GM19468 (cell line): ENCODE data around the gene RSAD1.

Experiments
- ATAC-seq: cut with Tn5 transposase; IDR thresholded peaks from one replicate; pipeline ENCODE4 v1.9.1; 2021; ENCODE audit warnings: mild to moderate bottlenecking, moderate library complexity, moderate number of reproducible peaks; ENCODE audit not compliant: unreplicated experiment; ENCODE audit errors: extremely low read depth

Gene RSAD1

GRCh38 chr17:50457621-50458020 lies 21.0 kb upstream of the RSAD1 start:
- ATAC-seq = no peak

- ATAC-seq = no peak
Measured at GRCh38 chr17:50458270-50458669, 20.4 kb upstream of the RSAD1 start.

GRCh38 chr17:50458701-50459676 lies 19.7 kb upstream of the RSAD1 start:
- no peak for ATAC-seq

- ATAC-seq = no peak
Measured at GRCh38 chr17:50459756-50460155, 18.9 kb upstream of the RSAD1 start.

- no peak for ATAC-seq
Measured at GRCh38 chr17:50460831-50461526, 17.7 kb upstream of the RSAD1 start.

- no peak for ATAC-seq
Measured at GRCh38 chr17:50461550-50462132, 17.0 kb upstream of the RSAD1 start.

- ATAC-seq = no peak
Measured at GRCh38 chr17:50462446-50462845, 16.2 kb upstream of the RSAD1 start.

GRCh38 chr17:50464121-50464520 lies 14.5 kb upstream of the RSAD1 start:
- no peak for ATAC-seq

- no peak for ATAC-seq
Measured at GRCh38 chr17:50464736-50465135, 13.9 kb upstream of the RSAD1 start.

- no peak for ATAC-seq
Measured at GRCh38 chr17:50465171-50465570, 13.5 kb upstream of the RSAD1 start.

GRCh38 chr17:50465635-50466034 lies 13.0 kb upstream of the RSAD1 start:
- ATAC-seq = no peak

- ATAC-seq = no peak
Measured at GRCh38 chr17:50466371-50467113, 12.1 kb upstream of the RSAD1 start.

- ATAC-seq = no peak
Measured at GRCh38 chr17:50467114-50467854, 11.4 kb upstream of the RSAD1 start.

GRCh38 chr17:50467855-50468303 lies 10.8 kb upstream of the RSAD1 start:
- no peak for ATAC-seq

GRCh38 chr17:50468304-50469207 lies 10.1 kb upstream of the RSAD1 start, which contains the start of gene CHAD:
CHAD (minus strand) TSS chr17:50468880; CDS start chr17:50468813, 67 bp downstream.
- ATAC-seq = no peak

- no peak for ATAC-seq
Measured at GRCh38 chr17:50469208-50469605, 9.5 kb upstream of the RSAD1 start.

GRCh38 chr17:50469671-50470305 lies 8.9 kb upstream of the RSAD1 start:
- ATAC-seq = no peak

- ATAC-seq = no peak
Measured at GRCh38 chr17:50470426-50470825, 8.2 kb upstream of the RSAD1 start.
